ENCODE data around the gene CNN2. TPM values are rescaled to one million over a fixed set of nuclear protein-coding genes. Genes with fewer than 3 reads are reported as not detected.
A peak's percentile ranks its signal among the peaks of the same experiment; 100 is the strongest.

CNN2 gene
- total RNA-seq, 2 donors from 2014 or later = 426 to 469 TPM

GRCh38 chr19:1014161-1015060 is 12.0 kb upstream of the CNN2 start:
- Mint-ChIP-seq H3K4me3 (no peak overlapping the region), H3K4me1 (peaks cover 7% of the 10 kb centered on the region), H3K9me3 (no peaks in the 10 kb centered on the region), H3K27me3 (ENCODE audit: insufficient read depth) (no peaks in the 10 kb centered on the region), H3K27ac (peak overlapping the region; percentile 35), H3K36me3 (ENCODE audit: low read depth) (peaks cover 1% of the 10 kb centered on the region)
- H3K4me3 ChIP-seq (ENCODE audit: low read length) = no peak overlapping the region
- H3K4me1 ChIP-seq (ENCODE audit: control insufficient read depth, insufficient read depth, low read length) = peaks cover 9% of the 10 kb centered on the region
- H3K36me3 ChIP-seq (ENCODE audit: control insufficient read depth, insufficient read depth, low read length) = peaks cover 17% of the 10 kb centered on the region
- no peak overlapping the region for H3K9ac ChIP-seq (ENCODE audit: extremely low read depth, low read length, poor library complexity, severe bottlenecking)
- TF ChIP-seq CTCF (conservative IDR thresholded peaks at IDR 0.05) = no peak
- H3K9me3 ChIP-seq (ENCODE audit: control insufficient read depth, low read length) = no peaks in the 10 kb centered on the region
- no peak for DNase-seq
- H3K27ac ChIP-seq (ENCODE audit: low read depth, low read length) = no peak overlapping the region
- 94 to 96% methylated on average over 39 to 49 of the region's 49 CpGs for WGBS, 2 experiments (ENCODE audit: insufficient coverage in 1 of 2, insufficient read length in 1 of 2)
- H3K27me3 ChIP-seq (ENCODE audit: control insufficient read depth, insufficient read depth, low read length, poor library complexity, severe bottlenecking) = no peaks in the 10 kb centered on the region

GRCh38 chr19:1015061-1015781 is 11.2 kb upstream of the CNN2 start:
- no peak overlapping the region for H3K27ac Mint-ChIP-seq
- no peaks in the 10 kb centered on the region for H3K27me3 Mint-ChIP-seq (ENCODE audit: insufficient read depth)
- 93% methylated on average over 19 to 29 of the region's 29 CpGs for WGBS, 2 experiments (ENCODE audit: insufficient coverage in 1 of 2, insufficient read length in 1 of 2)

More at GRCh38 chr19:1015061-1015781, 11.2 kb upstream of the CNN2 start:
- Histone ChIP-seq H3K4me3 (ENCODE audit: low read length) (no peak overlapping the region), H3K9ac (ENCODE audit: extremely low read depth, low read length, poor library complexity, severe bottlenecking) (no peak overlapping the region), H3K4me1 (ENCODE audit: control insufficient read depth, insufficient read depth, low read length) (peaks cover 13% of the 10 kb centered on the region), H3K9me3 (ENCODE audit: control insufficient read depth, low read length) (no peaks in the 10 kb centered on the region), H3K36me3 (ENCODE audit: control insufficient read depth, insufficient read depth, low read length) (peaks cover 17% of the 10 kb centered on the region), H3K27ac (ENCODE audit: low read depth, low read length) (no peak overlapping the region), H3K27me3 (ENCODE audit: control insufficient read depth, insufficient read depth, low read length, poor library complexity, severe bottlenecking) (no peaks in the 10 kb centered on the region)
- Mint-ChIP-seq H3K4me1 (peaks cover 7% of the 10 kb centered on the region), H3K4me3 (no peak overlapping the region), H3K36me3 (ENCODE audit: low read depth) (peaks cover 1% of the 10 kb centered on the region), H3K9me3 (no peaks in the 10 kb centered on the region)
- no peak for DNase-seq
- TF ChIP-seq CTCF (conservative IDR thresholded peaks at IDR 0.05) = no peak
